Fibroblast of pulmonary artery (primary cell): Measurements from ENCODE around the gene CD69.

Source experiments
- DNase-seq: peaks from one replicate; pipeline ENCODE4 v3.0.0-alpha.2; 2010; ENCODE audit warnings: low read depth
- H3K4me3 ChIP-seq: replicated peaks from 2 replicates; pipeline ENCODE4 v1.5.1; 2011; ENCODE audit warnings: low read depth, mild to moderate bottlenecking, control low read depth, low read length, moderate library complexity
- CTCF ChIP-seq: IDR thresholded peaks from 2 replicates; pipeline ENCODE4 v1.5.1; 2011; ENCODE audit warnings: mild to moderate bottlenecking, control low read depth, low read length, inconsistent platforms; ENCODE audit errors: missing control alignments

The CD69 gene

GRCh38 chr12:9760699-9761418 lies at the start of gene CD69:
TSS of gene CD69 (minus strand) at chr12:9760901. CDS start at chr12:9760820, 81 bp downstream.
- DNase-seq, result no peak
- no peak within 1 kb of the TSS for H3K4me3 ChIP-seq
- no peak for TF ChIP-seq CTCF

- no peak for DNase-seq
- no peak overlapping the region for H3K4me3 ChIP-seq
- no peak for TF ChIP-seq CTCF
These were observed 49.2 kb upstream of the CD69 start for GRCh38 chr12:9809866-9810265.

GRCh38 chr12:9809338-9809737 lies 48.6 kb upstream of the CD69 start:
- no peak for DNase-seq
- TF ChIP-seq CTCF, result no peak
- no peak overlapping the region for H3K4me3 ChIP-seq

- no peak for DNase-seq
- no peak for TF ChIP-seq CTCF
- H3K4me3 ChIP-seq, result no peak overlapping the region
These were observed 47.8 kb upstream of the CD69 start for GRCh38 chr12:9808504-9808903.

GRCh38 chr12:9806714-9807113 lies 46.0 kb upstream of the CD69 start:
- TF ChIP-seq CTCF, result no peak
- H3K4me3 ChIP-seq, result no peak overlapping the region
- no peak for DNase-seq

GRCh38 chr12:9805883-9806282 lies 45.2 kb upstream of the CD69 start:
- DNase-seq, result no peak
- no peak overlapping the region for H3K4me3 ChIP-seq
- TF ChIP-seq CTCF, result no peak

- TF ChIP-seq CTCF, result no peak
- no peak overlapping the region for H3K4me3 ChIP-seq
- no peak for DNase-seq
These were observed 39.3 kb upstream of the CD69 start for GRCh38 chr12:9799961-9800360.
